Smooth muscle cell of the brain vasculature (primary cell): ENCODE data around the gene DAGLA.

Experiments
- DNase-seq: peaks from one replicate; pipeline ENCODE4 v3.0.0-alpha.2; 2012; ENCODE audit warnings: low read depth, low spot score

The DAGLA gene

DNA sequence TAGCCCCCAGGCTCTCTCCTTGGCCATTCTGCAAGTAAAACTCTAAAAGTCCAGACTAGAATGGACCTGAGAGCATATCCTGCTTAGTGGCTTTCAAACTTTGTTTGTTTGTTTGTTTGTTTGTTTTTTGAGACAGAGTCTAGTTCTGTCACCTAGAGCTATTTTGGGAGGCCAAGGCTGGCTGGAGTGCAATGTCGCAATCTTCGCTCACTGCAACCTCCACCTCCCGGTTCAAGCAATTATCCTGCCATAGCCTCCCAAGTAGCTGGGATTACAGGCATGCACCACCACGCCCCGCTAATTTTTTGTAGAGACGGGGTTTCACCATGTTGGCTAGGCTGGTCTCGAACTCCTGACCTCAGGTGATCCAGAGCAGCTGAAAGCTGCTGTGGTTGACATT, 28.9 kb downstream of the DAGLA start:
- DNase-seq, result no peak

DNA sequence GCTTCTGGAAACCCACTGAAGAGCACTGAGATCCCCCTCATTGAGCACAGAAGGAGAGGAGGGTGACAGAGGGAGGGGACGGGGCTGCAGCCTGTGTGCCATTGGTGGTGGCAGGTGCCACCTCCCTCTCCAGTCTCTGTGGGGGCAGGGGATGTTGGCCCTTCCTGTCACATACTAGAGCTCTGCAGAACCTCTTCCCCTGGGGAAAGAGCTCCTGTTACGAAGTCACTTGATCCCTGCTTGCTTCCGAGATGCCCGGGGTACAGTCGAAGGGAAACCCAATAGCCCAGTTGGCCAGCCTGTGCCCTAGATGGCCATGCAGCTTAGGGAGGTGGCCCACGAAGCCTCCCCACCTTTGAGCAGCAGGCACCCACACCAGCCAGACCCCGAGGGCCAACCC, 29.4 kb downstream of the DAGLA start:
- no peak for DNase-seq

DNA sequence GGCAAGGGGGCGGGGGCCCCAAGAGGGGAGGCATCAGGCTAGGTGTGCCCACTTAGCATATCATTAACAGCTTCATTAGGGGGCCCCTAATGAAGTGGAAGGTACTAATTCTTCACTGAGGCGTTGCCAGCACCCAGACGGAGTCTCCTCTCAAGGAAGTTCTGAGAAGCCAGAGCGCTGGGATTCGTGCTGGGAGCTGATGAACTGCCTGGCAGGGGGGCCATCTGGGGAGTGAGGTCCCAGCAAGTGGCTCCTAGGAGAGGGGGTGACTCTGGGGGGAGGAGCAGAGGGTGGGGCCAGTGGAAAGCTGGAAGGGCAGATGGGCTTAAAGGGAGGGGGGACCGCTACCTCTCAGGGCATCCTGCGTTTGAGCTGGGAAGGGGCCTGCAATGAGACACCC, 29.8 kb downstream of the DAGLA start:
- DNase-seq, result no peak

DNA sequence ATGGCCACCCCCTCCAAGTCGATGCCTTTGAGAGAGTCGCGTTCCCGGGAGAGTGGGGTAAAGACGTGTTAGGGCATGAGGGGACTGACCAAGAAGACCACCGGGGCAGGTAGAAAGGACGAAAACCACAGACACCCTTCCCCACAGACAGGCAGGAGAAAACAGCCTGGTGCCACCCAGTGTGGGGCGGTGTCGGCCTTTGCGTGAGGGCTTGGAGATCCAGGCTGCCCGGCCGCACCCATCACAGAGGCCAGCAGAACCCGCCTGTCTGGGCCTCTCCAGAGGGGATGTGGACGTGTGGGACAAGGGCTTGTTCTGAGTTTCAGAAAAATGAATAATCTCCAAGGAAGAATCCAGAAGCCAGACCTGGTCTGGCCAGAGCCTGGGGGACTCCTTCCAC, 30.8 kb downstream of the DAGLA start:
- no peak for DNase-seq

GRCh38 chr11:61711498-61711897, 31.3 kb downstream of the DAGLA start:
- no peak for DNase-seq

DNA sequence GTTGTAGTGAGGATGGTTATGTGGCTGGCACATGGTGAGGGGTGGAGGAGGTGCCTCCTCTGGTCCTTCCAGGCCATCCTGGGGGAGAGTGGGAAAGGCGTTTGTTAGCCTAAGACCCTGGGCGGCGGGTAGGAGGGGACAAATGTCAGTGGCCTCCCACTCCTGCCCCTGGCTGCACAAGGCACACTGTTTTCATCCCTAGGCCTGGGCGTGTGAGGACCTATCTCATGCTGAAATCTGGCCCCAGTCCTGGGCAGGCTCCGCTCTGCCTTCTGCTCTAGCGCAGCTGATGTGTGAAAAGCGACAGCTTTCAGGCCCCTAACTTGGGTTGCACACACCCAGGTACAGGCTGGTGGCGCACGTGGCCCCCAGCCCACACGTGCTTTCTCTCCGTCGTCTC, 32.1 kb downstream of the DAGLA start:
- no peak for DNase-seq

- no peak for DNase-seq
These were observed 32.7 kb downstream of the DAGLA start for GRCh38 chr11:61712846-61713245.

- no peak for DNase-seq
These were observed 33.3 kb downstream of the DAGLA start for GRCh38 chr11:61713464-61713863.

DNA sequence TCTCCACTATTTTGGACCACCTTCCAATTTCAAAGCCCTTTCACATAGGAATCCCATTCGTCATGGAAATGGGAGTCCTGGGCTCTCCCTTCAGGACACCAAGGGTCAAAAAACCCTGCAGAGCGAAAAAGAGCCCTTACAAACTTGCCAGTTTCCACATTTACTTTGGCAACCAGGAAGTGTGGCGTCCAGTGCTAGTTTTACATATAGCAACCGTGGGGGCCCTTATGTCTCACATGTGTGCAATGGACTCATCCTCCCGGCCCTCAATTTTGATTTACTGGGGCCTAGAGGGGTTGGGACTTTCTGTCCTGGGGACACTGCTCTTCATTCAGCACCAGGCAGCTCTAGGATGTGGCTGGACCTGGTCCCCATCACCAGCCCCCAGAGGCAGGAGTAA, 33.7 kb downstream of the DAGLA start:
- DNase-seq, result no peak

DNA sequence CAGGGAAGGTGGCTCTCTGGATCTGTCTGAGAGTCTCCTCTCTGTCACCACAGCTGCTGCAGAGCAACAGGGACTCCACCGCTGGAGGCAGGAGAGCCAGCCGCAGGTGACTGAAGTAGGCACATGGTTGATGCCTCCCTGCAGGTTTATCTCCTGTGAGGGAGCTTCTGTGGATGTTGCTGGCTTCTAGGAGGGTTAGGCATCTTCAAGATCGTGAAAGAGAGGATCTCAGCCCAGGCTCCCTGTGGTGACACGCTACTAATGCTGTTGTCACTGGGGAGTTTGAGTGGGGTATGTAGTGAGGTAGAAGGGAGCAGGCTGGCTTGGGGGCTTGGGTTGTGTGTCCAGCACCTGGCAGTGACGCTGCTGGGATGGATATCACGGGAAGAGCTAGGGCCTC, 34.1 kb downstream of the DAGLA start:
- DNase-seq, result no peak

- no peak for DNase-seq
These were observed 34.7 kb downstream of the DAGLA start for GRCh38 chr11:61714916-61715315.

DNA sequence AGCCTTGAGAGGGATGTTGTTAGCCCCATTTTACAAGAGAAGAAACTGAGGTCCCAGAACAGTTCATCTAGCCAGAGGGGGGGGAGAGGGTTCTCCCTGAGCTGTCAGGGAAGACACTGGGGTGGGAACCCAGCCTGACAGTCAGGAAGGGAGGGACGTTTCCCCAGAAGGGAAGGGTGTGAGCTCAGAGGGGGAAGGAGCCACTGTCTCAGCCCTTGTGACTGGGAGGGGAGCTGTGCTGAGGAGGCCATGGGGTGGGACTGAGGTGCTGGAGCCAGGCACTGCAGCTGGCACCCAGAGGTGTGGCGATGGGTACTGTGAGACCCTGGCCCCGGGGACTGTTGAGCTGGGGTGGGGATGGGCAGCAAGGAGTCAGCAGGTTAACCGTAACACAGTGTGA, 35.7 kb downstream of the DAGLA start:
- DNase-seq, result no peak

DNA sequence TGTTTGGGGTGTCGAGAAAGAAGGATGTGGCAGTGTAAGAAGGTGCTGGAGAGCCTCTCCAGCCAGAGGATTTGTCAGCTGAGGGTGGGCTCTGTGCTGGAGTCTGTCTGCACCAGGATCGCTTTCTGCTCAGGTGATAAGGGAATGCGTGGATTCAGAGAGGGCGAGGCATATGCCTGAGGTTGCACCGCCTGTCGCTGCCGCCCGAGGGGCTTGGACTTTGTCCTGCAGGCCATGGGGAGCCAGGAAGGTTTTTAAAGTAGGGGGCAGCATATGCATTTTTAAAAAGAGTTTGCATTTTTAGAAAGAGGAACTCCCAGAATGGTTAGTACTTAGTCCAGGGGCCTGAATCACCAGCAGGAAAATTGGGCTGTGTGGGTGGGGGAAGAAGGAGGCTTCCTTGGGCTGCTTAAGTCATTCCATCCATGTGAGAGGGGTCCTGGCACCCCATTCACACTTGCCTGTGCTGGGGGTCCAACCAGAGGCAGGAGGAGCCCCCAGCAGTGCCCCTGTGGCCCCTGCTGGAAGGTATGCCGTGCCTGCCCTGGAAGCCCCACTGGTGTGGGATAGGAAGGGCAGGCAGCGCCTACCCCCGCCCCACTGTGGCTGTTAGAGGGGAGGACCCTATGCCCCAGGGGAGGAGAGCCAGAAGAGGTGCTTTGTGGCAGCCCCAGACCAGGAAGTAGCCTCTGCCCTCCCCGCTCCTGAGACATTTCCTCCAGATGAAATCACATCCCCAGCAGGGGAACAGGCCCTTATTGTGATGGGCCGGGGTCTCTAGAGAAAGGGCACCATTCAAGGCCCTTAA, 36.5 kb downstream of the DAGLA start:
- DNase-seq, result no peak

- DNase-seq, result no peak
These were observed 37.3 kb downstream of the DAGLA start for GRCh38 chr11:61717286-61718033.

- no peak for DNase-seq
These were observed 37.9 kb downstream of the DAGLA start for GRCh38 chr11:61718046-61718531.

DNA sequence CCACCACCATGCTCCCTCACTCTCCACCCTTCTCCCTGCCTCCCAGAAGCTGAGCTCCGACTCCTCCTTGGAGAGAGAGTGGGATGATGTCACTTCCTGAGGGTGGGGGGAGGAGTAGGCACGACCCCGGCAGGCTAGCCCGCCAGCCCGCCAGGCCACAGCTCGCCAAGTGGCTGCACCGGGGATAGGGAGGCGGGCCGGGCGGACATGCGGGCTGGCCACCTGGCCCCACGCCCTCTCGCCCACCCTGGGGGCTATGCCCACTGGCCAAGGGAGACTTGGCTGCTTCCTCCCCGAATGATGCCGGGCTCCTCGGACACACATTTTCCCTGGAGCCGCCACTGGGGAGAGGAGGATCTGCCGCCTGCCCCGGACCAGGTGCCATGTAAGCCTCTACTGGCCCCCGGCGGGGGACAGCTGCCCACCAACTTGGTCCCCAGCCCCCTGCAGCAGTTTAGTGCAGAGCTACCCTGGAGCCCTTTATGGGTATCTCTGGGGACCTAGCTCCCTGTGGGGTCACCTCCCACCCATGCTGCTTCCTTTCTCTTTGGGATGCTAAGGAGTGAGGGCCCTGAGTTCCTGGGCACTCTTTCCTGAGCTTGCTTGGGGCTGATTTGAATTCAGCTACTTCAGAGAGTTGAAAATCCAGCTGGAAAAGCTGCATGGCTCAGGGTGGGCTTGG, 38.6 kb downstream of the DAGLA start:
- DNase-seq, result no peak

GRCh38 chr11:61719978-61720377, 39.8 kb downstream of the DAGLA start:
- no peak for DNase-seq

DNA sequence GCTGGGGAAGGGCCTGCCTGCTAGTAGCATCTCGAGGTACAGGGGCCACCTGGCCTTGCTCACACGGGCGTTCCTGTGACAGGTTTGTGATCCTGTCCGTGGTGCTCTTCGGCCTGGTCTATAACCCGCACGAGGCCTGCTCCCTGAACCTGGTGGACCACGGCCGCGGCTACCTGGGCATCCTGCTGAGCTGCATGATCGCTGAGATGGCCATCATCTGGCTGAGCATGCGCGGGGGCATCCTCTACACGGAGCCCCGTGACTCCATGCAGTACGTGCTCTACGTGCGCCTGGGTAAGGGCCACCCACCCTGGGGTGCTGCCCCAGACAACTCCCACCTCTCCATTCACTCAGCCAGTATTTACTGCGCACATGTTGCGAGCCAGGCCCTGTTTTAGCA, 40.4 kb downstream of the DAGLA start:
- no peak for DNase-seq

GRCh38 chr11:61724437-61724836, 44.2 kb downstream of the DAGLA start:
- DNase-seq, result no peak

GRCh38 chr11:61725781-61726231, 45.6 kb downstream of the DAGLA start:
- DNase-seq, result no peak

DNA sequence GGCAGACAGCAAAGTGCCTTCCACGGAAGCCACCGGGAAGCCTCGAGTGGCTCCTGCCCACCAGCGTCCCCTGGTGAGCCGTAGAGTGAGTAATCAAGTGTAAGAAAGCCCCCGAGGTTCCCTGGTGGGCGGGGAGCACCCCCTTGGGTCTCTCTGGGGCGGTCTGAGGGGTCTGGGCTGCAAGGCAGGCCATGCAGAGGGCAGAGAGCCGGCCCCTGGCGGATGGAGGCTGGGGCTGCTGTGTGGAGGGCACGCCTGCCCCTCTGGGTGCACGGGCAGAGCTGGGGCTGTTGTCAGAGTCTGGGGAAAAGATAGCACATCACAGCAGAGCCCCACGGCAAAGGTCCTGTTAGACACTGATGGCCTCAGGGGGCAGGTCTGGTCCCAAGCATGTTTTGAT, 46.6 kb downstream of the DAGLA start:
- no peak for DNase-seq

GRCh38 chr11:61727401-61727811, 47.2 kb downstream of the DAGLA start:
- DNase-seq, result no peak
